Mesothelial cell of epicardium (in vitro differentiated cells): ENCODE data around the gene BCAT1. TPM values are rescaled to one million over a fixed set of nuclear protein-coding genes. Genes with fewer than 3 reads are reported as not detected.

Source experiments
- DNase-seq, 2 experiments: peaks; one replicate each; pipeline ENCODE4 v3.0.0; 2021; ENCODE audit warnings: low spot score in 2 of 2; ENCODE audit not compliant: unreplicated experiment in 2 of 2
- H3K27ac Mint-ChIP-seq: 2 replicates; pipeline ENCODE4 v1.8.0; 2021; ENCODE audit warnings: mixed read lengths
- H3K27me3 Mint-ChIP-seq: 2 replicates; pipeline ENCODE4 v1.8.0; 2021; ENCODE audit warnings: low read depth, mixed read lengths
- H3K36me3 Mint-ChIP-seq: 2 replicates; pipeline ENCODE4 v1.8.0; 2021; ENCODE audit warnings: mixed read lengths
- H3K4me1 Mint-ChIP-seq: 2 replicates; pipeline ENCODE4 v1.8.0; 2021; ENCODE audit warnings: mixed read lengths
- H3K4me3 Mint-ChIP-seq: 2 replicates; pipeline ENCODE4 v1.8.0; 2021; ENCODE audit warnings: mild to moderate bottlenecking, moderate library complexity, mixed read lengths
- H3K9me3 Mint-ChIP-seq: 2 replicates; pipeline ENCODE4 v1.8.0; 2021; ENCODE audit warnings: mixed read lengths
- total RNA-seq: library from RNA; stranded (reverse); gene quantifications from 3 replicates; pipeline ENCODE4 v1.2.1, GENCODE V29; 2021
- TF ChIP-seq, protein P1 (sequence below): fragments of 200-600 bp; sonication (generic); IDR thresholded peaks from one replicate; pipeline ENCODE4 v1.5.0; 2021; ENCODE audit warnings: antibody characterized with exemption; ENCODE audit not compliant: unreplicated experiment

BCAT1 gene
- total RNA-seq, 1 donor from 2014 or later, result 121 TPM

DNA sequence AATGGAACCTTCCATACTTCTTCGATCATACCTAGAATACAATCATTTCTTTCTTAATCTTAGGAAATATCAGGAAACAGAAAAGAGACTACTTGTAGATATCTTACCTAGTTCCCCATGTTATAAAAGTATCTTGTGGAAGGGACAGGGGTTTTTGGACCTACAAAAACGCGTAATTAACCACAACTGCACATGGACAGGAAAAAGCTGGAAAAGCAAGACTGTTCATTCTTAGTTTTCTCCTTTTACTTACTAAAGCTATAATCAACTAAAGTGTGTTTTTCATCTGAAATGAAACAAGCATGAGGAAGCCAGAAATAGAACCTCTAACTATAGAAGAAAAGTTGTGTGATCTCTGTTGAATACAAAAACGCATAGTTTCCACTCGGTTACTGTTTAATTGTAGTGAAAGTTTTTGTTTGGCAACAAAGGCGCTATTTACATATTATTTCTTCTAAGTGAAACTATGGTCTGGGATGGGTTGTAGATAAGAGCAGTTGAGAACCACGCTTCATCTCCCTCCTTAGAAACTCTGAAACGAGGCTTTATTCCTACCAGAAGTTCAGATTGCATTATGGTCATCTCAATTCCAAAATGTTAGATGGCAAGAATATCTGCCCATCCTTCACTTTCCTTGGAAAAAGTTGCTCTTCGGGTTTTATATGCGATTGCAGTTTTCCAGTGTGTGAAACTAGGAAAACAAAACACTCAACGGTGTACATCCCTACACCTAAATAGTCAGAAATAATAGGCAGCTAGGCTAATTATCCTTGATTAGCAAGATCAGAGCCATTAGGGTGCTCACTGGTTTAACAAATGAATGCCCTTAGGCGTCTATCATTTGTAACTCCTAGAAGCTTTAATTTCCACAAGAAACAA, 1.1 kb downstream of the BCAT1 start:
- no peaks in the 10 kb centered on the region for H3K27me3 Mint-ChIP-seq
- peaks cover 72% of the 10 kb centered on the region for H3K4me1 Mint-ChIP-seq
- peak overlapping the region; percentile 96 for H3K27ac Mint-ChIP-seq
- no peaks in the 10 kb centered on the region for H3K9me3 Mint-ChIP-seq
- H3K36me3 Mint-ChIP-seq, result peaks cover 9% of the 10 kb centered on the region
- DNase-seq, result no peak
- TF ChIP-seq, protein P1, sequence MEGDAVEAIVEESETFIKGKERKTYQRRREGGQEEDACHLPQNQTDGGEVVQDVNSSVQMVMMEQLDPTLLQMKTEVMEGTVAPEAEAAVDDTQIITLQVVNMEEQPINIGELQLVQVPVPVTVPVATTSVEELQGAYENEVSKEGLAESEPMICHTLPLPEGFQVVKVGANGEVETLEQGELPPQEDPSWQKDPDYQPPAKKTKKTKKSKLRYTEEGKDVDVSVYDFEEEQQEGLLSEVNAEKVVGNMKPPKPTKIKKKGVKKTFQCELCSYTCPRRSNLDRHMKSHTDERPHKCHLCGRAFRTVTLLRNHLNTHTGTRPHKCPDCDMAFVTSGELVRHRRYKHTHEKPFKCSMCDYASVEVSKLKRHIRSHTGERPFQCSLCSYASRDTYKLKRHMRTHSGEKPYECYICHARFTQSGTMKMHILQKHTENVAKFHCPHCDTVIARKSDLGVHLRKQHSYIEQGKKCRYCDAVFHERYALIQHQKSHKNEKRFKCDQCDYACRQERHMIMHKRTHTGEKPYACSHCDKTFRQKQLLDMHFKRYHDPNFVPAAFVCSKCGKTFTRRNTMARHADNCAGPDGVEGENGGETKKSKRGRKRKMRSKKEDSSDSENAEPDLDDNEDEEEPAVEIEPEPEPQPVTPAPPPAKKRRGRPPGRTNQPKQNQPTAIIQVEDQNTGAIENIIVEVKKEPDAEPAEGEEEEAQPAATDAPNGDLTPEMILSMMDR, result no peak
- peak overlapping the region; percentile 90 for H3K4me3 Mint-ChIP-seq

DNA sequence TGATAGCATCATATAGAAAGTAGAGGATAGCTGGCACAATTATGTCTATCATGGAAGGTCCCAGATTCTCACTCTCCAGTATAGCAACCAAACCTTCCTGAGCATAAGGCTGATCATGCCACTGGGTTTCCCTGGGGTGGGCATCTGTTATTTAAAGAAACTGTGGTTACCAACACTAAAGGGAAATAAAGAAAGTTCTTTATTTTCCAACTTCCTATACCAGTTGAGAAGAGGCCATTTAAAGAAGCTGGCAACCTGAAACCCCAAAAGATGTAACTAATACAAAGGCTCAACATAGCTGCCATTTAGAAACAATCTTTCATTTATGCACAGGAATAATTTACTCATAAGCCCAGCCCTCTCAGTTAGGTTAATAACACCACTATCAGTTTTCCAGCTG, 3.1 kb downstream of the BCAT1 start:
- Mint-ChIP-seq H3K9me3 (no peaks in the 10 kb centered on the region), H3K36me3 (peaks cover 19% of the 10 kb centered on the region), H3K27ac (peak overlapping the region; percentile 96), H3K4me1 (peaks cover 64% of the 10 kb centered on the region), H3K4me3 (peak overlapping the region; percentile 27), H3K27me3 (no peaks in the 10 kb centered on the region)
- DNase-seq, result no peak
- TF ChIP-seq, protein P1, result no peak

DNA sequence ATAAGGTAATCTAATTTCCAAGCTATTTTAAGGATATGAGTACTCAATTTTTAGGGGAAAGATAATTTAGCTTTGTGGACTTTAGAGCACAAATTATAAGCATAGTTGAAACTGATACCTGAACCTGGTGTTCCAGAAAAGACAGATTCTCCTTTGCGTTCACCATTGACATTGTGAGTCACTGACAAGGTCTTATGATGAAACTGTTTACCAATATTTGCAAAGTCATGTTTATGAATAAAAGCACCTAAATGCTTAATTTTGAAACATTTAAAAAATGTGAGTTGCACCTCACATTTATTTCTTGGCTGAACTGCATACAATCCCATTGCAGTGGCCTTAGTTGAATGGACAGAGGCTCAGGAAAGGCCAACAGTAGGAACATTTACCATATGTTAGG, 3.9 kb downstream of the BCAT1 start:
- peaks cover 19% of the 10 kb centered on the region for H3K36me3 Mint-ChIP-seq
- no peaks in the 10 kb centered on the region for H3K27me3 Mint-ChIP-seq
- no peak overlapping the region for H3K4me3 Mint-ChIP-seq
- no peak for DNase-seq
- H3K27ac Mint-ChIP-seq, result peak overlapping the region; percentile 96
- H3K4me1 Mint-ChIP-seq, result peaks cover 56% of the 10 kb centered on the region
- TF ChIP-seq, protein P1, result no peak
- H3K9me3 Mint-ChIP-seq, result no peaks in the 10 kb centered on the region

DNA sequence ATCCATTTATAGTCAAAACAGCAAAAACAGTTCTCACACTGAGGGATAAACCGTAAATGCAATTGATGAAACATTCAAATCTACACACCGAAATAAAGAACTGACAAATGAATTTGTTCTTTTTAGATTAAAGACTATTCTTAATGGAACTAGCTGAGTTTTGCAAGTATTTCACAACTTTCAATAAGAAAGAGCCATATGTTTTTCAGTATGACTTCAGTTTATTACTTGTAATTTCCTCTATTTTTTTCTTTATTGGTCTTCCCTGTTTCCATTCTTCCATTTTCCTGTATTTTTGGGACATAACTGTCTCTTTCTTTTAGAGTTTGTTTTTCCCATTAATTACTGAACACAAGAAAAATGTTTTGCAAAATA, 4.3 kb downstream of the BCAT1 start:
- peak overlapping the region; percentile 74 for H3K27ac Mint-ChIP-seq
- H3K9me3 Mint-ChIP-seq, result no peaks in the 10 kb centered on the region
- H3K4me1 Mint-ChIP-seq, result peaks cover 54% of the 10 kb centered on the region
- peaks cover 19% of the 10 kb centered on the region for H3K36me3 Mint-ChIP-seq
- no peak for DNase-seq
- no peaks in the 10 kb centered on the region for H3K27me3 Mint-ChIP-seq
- H3K4me3 Mint-ChIP-seq, result no peak overlapping the region
- TF ChIP-seq, protein P1, result no peak

DNA sequence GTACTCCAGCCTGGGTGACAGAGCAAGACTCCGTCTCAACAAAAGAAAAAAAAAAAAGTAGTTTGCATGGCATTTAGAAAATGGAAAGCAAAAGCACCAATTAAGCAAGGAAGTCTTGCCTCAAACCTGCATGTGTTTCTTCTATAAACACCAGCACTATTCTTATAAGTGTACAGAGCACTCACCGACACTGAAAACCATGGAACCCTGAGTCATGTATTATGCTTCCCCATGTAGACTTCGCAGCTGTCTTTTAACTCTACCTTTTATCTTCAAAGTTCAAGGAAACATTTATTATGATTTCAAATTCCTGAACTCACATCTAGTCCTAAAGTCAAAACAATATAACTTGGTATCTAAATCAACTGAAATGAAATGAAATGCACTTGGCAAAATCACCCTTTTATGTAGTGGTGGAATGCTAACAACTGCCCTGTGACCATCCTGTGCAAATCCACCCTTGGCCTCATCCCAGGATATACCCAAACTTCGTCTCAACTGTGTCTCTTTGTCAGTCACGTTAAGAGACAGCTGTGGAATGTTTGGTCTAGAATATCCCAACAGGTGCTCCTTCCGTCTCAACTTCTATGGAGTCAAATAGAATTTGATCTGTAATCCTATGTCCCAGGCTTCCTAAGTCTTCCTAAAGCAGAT, 4.8 kb downstream of the BCAT1 start:
- TF ChIP-seq, protein P1, result no peak
- no peak for DNase-seq
- no peak overlapping the region for H3K4me3 Mint-ChIP-seq
- peaks cover 49% of the 10 kb centered on the region for H3K4me1 Mint-ChIP-seq
- no peaks in the 10 kb centered on the region for H3K9me3 Mint-ChIP-seq
- no peaks in the 10 kb centered on the region for H3K27me3 Mint-ChIP-seq
- H3K27ac Mint-ChIP-seq, result peak overlapping the region; percentile 74
- H3K36me3 Mint-ChIP-seq, result peaks cover 19% of the 10 kb centered on the region
